ENCODE data around the gene WDR70. TPM values are rescaled to one million over a fixed set of nuclear protein-coding genes. Genes with fewer than 3 reads are reported as not detected.
"Not testable (repeated sequence)": the region's sequence is repeated elsewhere in the genome, so short reads cannot be mapped to it uniquely, and the experiment has no call there.

The WDR70 gene
- total and polyA plus RNA-seq, 3 experiments from 2014 or later: 15.5 to 39.1 (median 36.5) TPM

GRCh38 chr5:37501152-37501551 is 122.0 kb downstream of the WDR70 start:
- POLR2A ChIA-PET: no interaction called here
- H3K9me3 ChIP-seq (ENCODE audit: low read length): no peaks in the 10 kb centered on the region
- Mint-ChIP-seq H3K27ac (no peak overlapping the region), H3K27me3 (no peaks in the 10 kb centered on the region), H3K9me3 (no peaks in the 10 kb centered on the region), H3K4me1 (peaks cover 13 to 33% (median 19%) of the 10 kb centered on the region in 3 donors), H3K4me3 (no peak overlapping the region), H3K36me3 (peaks cover 58 to 68% (median 66%) of the 10 kb centered on the region in 3 donors)
- H3K4me1 ChIP-seq (ENCODE audit: insufficient read depth, low read length): no peaks in the 10 kb centered on the region
- H3K4me3 ChIP-seq (ENCODE audit: low read length): no peak overlapping the region
- no peaks in the 10 kb centered on the region for H3K27me3 ChIP-seq (ENCODE audit: insufficient read depth, low read length, poor library complexity, severe bottlenecking)
- CTCF ChIA-PET: no interaction called here
- DNase-seq: no peak
- H3K36me3 ChIP-seq (ENCODE audit: insufficient read depth, low read length): no peaks in the 10 kb centered on the region
- no peak overlapping the region for H3K27ac ChIP-seq (ENCODE audit: low read depth, low read length)

GRCh38 chr5:37506241-37506640 is 127.1 kb downstream of the WDR70 start:
- Mint-ChIP-seq H3K36me3 (peaks cover 40 to 57% (median 49%) of the 10 kb centered on the region in 3 donors), H3K4me3 (no peak overlapping the region), H3K4me1 (peaks cover 13 to 38% (median 22%) of the 10 kb centered on the region in 3 donors), H3K9me3 (no peaks in the 10 kb centered on the region), H3K27ac (no peak overlapping the region), H3K27me3 (no peaks in the 10 kb centered on the region)
- no peak for DNase-seq
- Histone ChIP-seq H3K27ac (ENCODE audit: low read depth, low read length) (no peak overlapping the region), H3K9me3 (ENCODE audit: low read length) (no peaks in the 10 kb centered on the region), H3K4me3 (ENCODE audit: low read length) (no peak overlapping the region), H3K36me3 (ENCODE audit: insufficient read depth, low read length) (no peaks in the 10 kb centered on the region), H3K27me3 (ENCODE audit: insufficient read depth, low read length, poor library complexity, severe bottlenecking) (no peaks in the 10 kb centered on the region), H3K4me1 (ENCODE audit: insufficient read depth, low read length) (no peaks in the 10 kb centered on the region)
- CTCF ChIA-PET: no interaction called here
- POLR2A ChIA-PET: no interaction called here

GRCh38 chr5:37506722-37507121 is 127.6 kb downstream of the WDR70 start:
- ChIA-PET POLR2A (no interaction called here), CTCF (no interaction called here)
- Mint-ChIP-seq H3K27ac (no peak overlapping the region), H3K4me3 (no peak overlapping the region), H3K9me3 (no peaks in the 10 kb centered on the region), H3K36me3 (peaks cover 41 to 57% (median 44%) of the 10 kb centered on the region in 3 donors), H3K27me3 (no peaks in the 10 kb centered on the region), H3K4me1 (peaks cover 15 to 33% (median 20%) of the 10 kb centered on the region in 3 donors)
- no peak overlapping the region for H3K4me3 ChIP-seq (ENCODE audit: low read length)
- H3K9me3 ChIP-seq (ENCODE audit: low read length): no peaks in the 10 kb centered on the region
- no peaks in the 10 kb centered on the region for H3K4me1 ChIP-seq (ENCODE audit: insufficient read depth, low read length)
- DNase-seq: no peak
- no peaks in the 10 kb centered on the region for H3K36me3 ChIP-seq (ENCODE audit: insufficient read depth, low read length)
- H3K27ac ChIP-seq (ENCODE audit: low read depth, low read length): no peak overlapping the region
- no peaks in the 10 kb centered on the region for H3K27me3 ChIP-seq (ENCODE audit: insufficient read depth, low read length, poor library complexity, severe bottlenecking)

GRCh38 chr5:37511646-37512045 is 132.5 kb downstream of the WDR70 start:
- H3K27ac Mint-ChIP-seq: no peak overlapping the region
- no peak overlapping the region for H3K4me3 Mint-ChIP-seq
- H3K9me3 Mint-ChIP-seq: no peaks in the 10 kb centered on the region
- Histone ChIP-seq H3K9me3 (ENCODE audit: low read length) (no peaks in the 10 kb centered on the region), H3K36me3 (ENCODE audit: insufficient read depth, low read length) (no peaks in the 10 kb centered on the region), H3K27me3 (ENCODE audit: insufficient read depth, low read length, poor library complexity, severe bottlenecking) (no peaks in the 10 kb centered on the region), H3K4me1 (ENCODE audit: insufficient read depth, low read length) (no peaks in the 10 kb centered on the region), H3K27ac (ENCODE audit: low read depth, low read length) (no peak overlapping the region), H3K4me3 (ENCODE audit: low read length) (no peak overlapping the region)
- H3K36me3 Mint-ChIP-seq: peaks cover 16 to 48% (median 33%) of the 10 kb centered on the region in 3 donors
- CTCF ChIA-PET: no interaction called here
- H3K4me1 Mint-ChIP-seq: peaks cover 2 to 9% (median 5%) of the 10 kb centered on the region in 3 donors
- no peak for DNase-seq
- POLR2A ChIA-PET: no interaction called here
- H3K27me3 Mint-ChIP-seq: no peaks in the 10 kb centered on the region

GRCh38 chr5:37514946-37515345 is 135.8 kb downstream of the WDR70 start:
- Histone ChIP-seq H3K9me3 (ENCODE audit: low read length) (no peaks in the 10 kb centered on the region), H3K4me3 (ENCODE audit: low read length) (no peak overlapping the region), H3K27ac (ENCODE audit: low read depth, low read length) (no peak overlapping the region), H3K27me3 (ENCODE audit: insufficient read depth, low read length, poor library complexity, severe bottlenecking) (no peaks in the 10 kb centered on the region), H3K4me1 (ENCODE audit: insufficient read depth, low read length) (no peaks in the 10 kb centered on the region), H3K36me3 (ENCODE audit: insufficient read depth, low read length) (no peaks in the 10 kb centered on the region)
- DNase-seq: no peak
- Mint-ChIP-seq H3K4me3 (no peak overlapping the region), H3K9me3 (peaks cover 0 to 10% (median 2%) of the 10 kb centered on the region in 5 donors), H3K27ac (no peak overlapping the region), H3K36me3 (peaks cover 19 to 55% (median 43%) of the 10 kb centered on the region in 3 donors), H3K4me1 (peaks cover 0 to 9% (median 0%) of the 10 kb centered on the region in 3 donors), H3K27me3 (no peaks in the 10 kb centered on the region)
- CTCF ChIA-PET: no interaction called here
- POLR2A ChIA-PET: interaction anchor here (0.5 kb wide), 1 partner anchor 42 kb away, joined by 5 read pairs; no protein-coding TSS in a partner anchor

GRCh38 chr5:37517686-37518085 is 138.6 kb downstream of the WDR70 start:
- Mint-ChIP-seq H3K4me1 (peaks cover 0 to 4% (median 0%) of the 10 kb centered on the region in 3 donors), H3K36me3 (peaks cover 13 to 62% (median 52%) of the 10 kb centered on the region in 3 donors), H3K27me3 (no peaks in the 10 kb centered on the region), H3K4me3 (no peak overlapping the region), H3K9me3 (peaks cover 0 to 17% (median 2%) of the 10 kb centered on the region in 5 donors), H3K27ac (no peak overlapping the region)
- Histone ChIP-seq H3K4me1 (ENCODE audit: insufficient read depth, low read length) (no peaks in the 10 kb centered on the region), H3K4me3 (ENCODE audit: low read length) (no peak overlapping the region), H3K27ac (ENCODE audit: low read depth, low read length) (no peak overlapping the region), H3K9me3 (ENCODE audit: low read length) (no peaks in the 10 kb centered on the region), H3K27me3 (ENCODE audit: insufficient read depth, low read length, poor library complexity, severe bottlenecking) (no peaks in the 10 kb centered on the region), H3K36me3 (ENCODE audit: insufficient read depth, low read length) (no peaks in the 10 kb centered on the region)
- no peak for DNase-seq
- POLR2A ChIA-PET: no interaction called here
- CTCF ChIA-PET: no interaction called here

- H3K4me3 ChIP-seq (ENCODE audit: low read length); H3K4me1 ChIP-seq (ENCODE audit: insufficient read depth, low read length); H3K27ac Mint-ChIP-seq; H3K36me3 ChIP-seq (ENCODE audit: insufficient read depth, low read length); POLR2A ChIA-PET; CTCF ChIA-PET; H3K27me3 ChIP-seq (ENCODE audit: insufficient read depth, low read length, poor library complexity, severe bottlenecking); H3K4me1 Mint-ChIP-seq; H3K27me3 Mint-ChIP-seq; H3K4me3 Mint-ChIP-seq; H3K9me3 ChIP-seq (ENCODE audit: low read length); DNase-seq; H3K27ac ChIP-seq (ENCODE audit: low read depth, low read length): not testable (repeated sequence)
- Mint-ChIP-seq H3K36me3 (peaks cover 13 to 59% (median 49%) of the 10 kb centered on the region in 3 donors), H3K9me3 (peaks cover 0 to 17% (median 3%) of the 10 kb centered on the region in 5 donors)
Measured at GRCh38 chr5:37518356-37518755, 139.2 kb downstream of the WDR70 start.

- H3K9me3 Mint-ChIP-seq: peaks cover 0 to 23% (median 6%) of the 10 kb centered on the region in 5 donors
- no peak overlapping the region for H3K27ac Mint-ChIP-seq
- ChIA-PET CTCF (no interaction called here), POLR2A (no interaction called here)
- no peaks in the 10 kb centered on the region for H3K4me1 ChIP-seq (ENCODE audit: insufficient read depth, low read length)
- no peaks in the 10 kb centered on the region for H3K27me3 ChIP-seq (ENCODE audit: insufficient read depth, low read length, poor library complexity, severe bottlenecking)
- no peak overlapping the region for H3K4me3 Mint-ChIP-seq
- peaks cover 17 to 59% (median 44%) of the 10 kb centered on the region in 3 donors for H3K36me3 Mint-ChIP-seq
- peaks cover 0 to 1% (median 0%) of the 10 kb centered on the region in 3 donors for H3K4me1 Mint-ChIP-seq
- no peaks in the 10 kb centered on the region for H3K27me3 Mint-ChIP-seq
- DNase-seq: no peak
- no peak overlapping the region for H3K4me3 ChIP-seq (ENCODE audit: low read length)
- H3K9me3 ChIP-seq (ENCODE audit: low read length): no peaks in the 10 kb centered on the region
- H3K36me3 ChIP-seq (ENCODE audit: insufficient read depth, low read length): no peaks in the 10 kb centered on the region
- H3K27ac ChIP-seq (ENCODE audit: low read depth, low read length): no peak overlapping the region
Measured at GRCh38 chr5:37519304-37519703, 140.2 kb downstream of the WDR70 start.

Data from CD8-positive, alpha-beta memory T cell (primary cell).